ENCODE measurements around the gene WDFY4. TPM values are rescaled to one million over a fixed set of nuclear protein-coding genes. Genes with fewer than 3 reads are reported as not detected.

Gene WDFY4
- total and polyA plus RNA-seq, 9 of the 15 experiments (the other 6 are each of a cell fraction or from before 2014, with no cell fraction given), result 0.01 to 0.02 (median 0.01) TPM; not detected in 6

DNA sequence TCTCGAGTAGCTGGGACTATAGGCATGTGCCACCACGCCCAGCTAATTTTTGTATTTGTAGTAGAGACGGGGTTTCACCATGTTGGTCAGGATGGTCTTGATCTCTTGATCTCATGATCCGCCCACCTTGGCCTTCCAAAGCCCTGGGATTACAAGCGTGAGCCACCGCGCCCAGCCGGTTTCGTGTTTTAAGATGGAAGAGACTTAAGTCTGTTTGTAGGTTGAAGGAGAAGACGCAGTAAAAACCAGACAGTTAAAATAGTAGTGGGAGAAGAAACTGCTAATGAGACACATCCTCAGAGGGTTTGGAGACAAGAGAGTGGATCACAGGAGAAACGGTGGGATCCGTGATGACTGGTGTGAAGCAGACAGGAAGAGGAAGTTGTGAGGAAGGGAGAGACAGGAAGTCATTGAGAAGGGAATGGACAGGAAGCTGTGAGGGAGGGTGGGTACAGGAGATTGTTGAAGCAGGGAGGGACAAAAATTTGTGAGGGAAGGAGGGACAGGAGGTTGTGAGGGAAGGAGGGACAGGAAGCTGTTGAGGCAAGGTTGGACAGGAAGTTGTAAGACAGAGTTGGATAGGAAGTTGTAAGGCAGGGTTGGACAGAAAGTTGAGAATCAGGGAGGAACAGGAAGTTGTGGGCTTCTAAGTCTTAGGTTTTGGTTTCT is 115.5 kb downstream of the WDFY4 start (continued):
- peak; percentile 76; the same call in 1 of the 2 replicates for TF ChIP-seq DIDO1 (tag; IDR thresholded peaks at IDR 0.05; ENCODE audit: low read depth)
- TF ChIP-seq ELF4 (CRISPR knock-in tag; IDR thresholded peaks at IDR 0.05), result peak; percentile 94; the same call in 1 of the 2 replicates
- TF ChIP-seq, protein P1, sequence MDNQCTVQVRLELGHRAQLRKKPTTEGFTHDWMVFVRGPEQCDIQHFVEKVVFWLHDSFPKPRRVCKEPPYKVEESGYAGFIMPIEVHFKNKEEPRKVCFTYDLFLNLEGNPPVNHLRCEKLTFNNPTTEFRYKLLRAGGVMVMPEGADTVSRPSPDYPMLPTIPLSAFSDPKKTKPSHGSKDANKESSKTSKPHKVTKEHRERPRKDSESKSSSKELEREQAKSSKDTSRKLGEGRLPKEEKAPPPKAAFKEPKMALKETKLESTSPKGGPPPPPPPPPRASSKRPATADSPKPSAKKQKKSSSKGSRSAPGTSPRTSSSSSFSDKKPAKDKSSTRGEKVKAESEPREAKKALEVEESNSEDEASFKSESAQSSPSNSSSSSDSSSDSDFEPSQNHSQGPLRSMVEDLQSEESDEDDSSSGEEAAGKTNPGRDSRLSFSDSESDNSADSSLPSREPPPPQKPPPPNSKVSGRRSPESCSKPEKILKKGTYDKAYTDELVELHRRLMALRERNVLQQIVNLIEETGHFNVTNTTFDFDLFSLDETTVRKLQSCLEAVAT (IDR thresholded peaks at IDR 0.05), result no peak
- no peak for TF ChIP-seq RBM15 (IDR thresholded peaks at IDR 0.05; ENCODE audit: insufficient read depth, low read length)
- peak; percentile 56; the same call in 1 of the 2 replicates for TF ChIP-seq L3MBTL2 (IDR thresholded peaks at IDR 0.05)
- TF ChIP-seq, protein P2, sequence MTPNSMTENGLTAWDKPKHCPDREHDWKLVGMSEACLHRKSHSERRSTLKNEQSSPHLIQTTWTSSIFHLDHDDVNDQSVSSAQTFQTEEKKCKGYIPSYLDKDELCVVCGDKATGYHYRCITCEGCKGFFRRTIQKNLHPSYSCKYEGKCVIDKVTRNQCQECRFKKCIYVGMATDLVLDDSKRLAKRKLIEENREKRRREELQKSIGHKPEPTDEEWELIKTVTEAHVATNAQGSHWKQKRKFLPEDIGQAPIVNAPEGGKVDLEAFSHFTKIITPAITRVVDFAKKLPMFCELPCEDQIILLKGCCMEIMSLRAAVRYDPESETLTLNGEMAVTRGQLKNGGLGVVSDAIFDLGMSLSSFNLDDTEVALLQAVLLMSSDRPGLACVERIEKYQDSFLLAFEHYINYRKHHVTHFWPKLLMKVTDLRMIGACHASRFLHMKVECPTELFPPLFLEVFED (CRISPR knock-in tag; conservative IDR thresholded peaks at IDR 0.05), result peak; percentile 97
- TF ChIP-seq, protein P3, sequence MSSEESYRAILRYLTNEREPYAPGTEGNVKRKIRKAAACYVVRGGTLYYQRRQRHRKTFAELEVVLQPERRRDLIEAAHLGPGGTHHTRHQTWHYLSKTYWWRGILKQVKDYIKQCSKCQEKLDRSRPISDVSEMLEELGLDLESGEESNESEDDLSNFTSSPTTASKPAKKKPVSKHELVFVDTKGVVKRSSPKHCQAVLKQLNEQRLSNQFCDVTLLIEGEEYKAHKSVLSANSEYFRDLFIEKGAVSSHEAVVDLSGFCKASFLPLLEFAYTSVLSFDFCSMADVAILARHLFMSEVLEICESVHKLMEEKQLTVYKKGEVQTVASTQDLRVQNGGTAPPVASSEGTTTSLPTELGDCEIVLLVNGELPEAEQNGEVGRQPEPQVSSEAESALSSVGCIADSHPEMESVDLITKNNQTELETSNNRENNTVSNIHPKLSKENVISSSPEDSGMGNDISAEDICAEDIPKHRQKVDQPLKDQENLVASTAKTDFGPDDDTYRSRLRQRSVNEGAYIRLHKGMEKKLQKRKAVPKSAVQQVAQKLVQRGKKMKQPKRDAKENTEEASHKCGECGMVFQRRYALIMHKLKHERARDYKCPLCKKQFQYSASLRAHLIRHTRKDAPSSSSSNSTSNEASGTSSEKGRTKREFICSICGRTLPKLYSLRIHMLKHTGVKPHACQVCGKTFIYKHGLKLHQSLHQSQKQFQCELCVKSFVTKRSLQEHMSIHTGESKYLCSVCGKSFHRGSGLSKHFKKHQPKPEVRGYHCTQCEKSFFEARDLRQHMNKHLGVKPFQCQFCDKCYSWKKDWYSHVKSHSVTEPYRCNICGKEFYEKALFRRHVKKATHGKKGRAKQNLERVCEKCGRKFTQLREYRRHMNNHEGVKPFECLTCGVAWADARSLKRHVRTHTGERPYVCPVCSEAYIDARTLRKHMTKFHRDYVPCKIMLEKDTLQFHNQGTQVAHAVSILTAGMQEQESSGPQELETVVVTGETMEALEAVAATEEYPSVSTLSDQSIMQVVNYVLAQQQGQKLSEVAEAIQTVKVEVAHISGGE (CRISPR knock-in tag; IDR thresholded peaks at IDR 0.05), result peak in 2 of 3 experiments; percentile 70 to 95; a peak in 3 of 6 replicates
- no peak for TF ChIP-seq DDX20 (tag; IDR thresholded peaks at IDR 0.05; ENCODE audit: low read depth)
- TF ChIP-seq, protein P4, sequence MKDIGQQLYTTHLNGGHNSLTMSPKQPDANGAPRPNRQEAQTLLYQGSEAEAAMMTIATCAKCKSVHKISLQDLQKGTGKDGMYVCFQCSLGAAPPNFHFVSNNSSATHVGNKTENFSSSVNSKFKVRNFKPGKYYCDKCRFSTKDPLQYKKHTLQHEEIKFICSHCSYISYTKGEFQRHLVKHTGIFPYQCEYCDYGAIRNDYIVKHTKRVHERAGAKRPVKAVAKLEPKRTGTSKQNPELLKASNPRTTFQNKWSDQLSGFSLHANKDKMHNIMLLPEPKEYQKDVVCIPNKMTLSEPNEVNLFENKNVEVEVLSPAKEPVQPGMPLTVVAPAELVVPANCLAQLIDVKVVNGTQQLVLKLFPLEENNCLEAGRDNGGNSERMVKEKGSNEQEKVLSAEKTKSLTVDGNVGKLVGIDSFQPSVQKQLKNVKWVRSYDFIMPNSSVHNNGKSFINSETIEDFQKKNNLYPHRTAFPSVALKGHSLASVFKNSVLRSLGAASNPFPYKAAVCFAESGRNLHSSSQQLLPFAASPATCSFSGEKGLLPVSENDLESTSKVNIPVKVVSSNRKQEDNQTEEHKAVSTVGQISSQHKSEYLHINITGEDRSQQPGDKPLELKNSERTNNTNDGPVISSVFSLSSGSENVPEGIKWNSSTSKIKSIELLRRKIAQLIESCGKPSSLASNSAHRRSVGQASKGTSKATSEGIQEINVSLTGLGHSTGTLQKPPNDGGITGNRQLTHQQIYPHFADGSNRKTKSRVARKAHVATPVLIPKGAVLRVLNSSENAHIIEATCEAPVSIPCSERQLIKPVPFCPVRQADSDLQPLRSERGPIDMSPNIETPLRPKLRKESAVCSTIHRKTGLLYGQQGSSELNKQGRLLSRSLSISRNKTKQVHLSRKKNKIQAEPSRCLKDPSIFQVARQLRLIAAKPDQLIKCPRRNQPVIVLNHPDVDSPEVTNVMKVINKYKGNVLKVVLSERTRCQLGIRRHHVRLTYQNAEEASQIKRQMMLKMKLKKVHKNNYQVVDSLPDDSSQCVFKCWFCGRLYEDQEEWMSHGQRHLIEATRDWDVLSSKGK (CRISPR knock-in tag; IDR thresholded peaks at IDR 0.05), result no peak
- TF ChIP-seq OTX1 (CRISPR knock-in tag; IDR thresholded peaks at IDR 0.05), result peak; percentile 95
- TF ChIP-seq NUFIP1 (IDR thresholded peaks at IDR 0.05; ENCODE audit: partially characterized antibody), result no peak
- TF ChIP-seq ZEB2 (IDR thresholded peaks at IDR 0.05), result peak; percentile 60
- peak; percentile 75 for TF ChIP-seq ZNF766 (CRISPR knock-in tag; conservative IDR thresholded peaks at IDR 0.05)
- 0 out of 2 replicates have a peak, but pooled peaks have one; percentile 18 for TF ChIP-seq TAF7 (tag; IDR thresholded peaks at IDR 0.05)
- TF ChIP-seq MTA1 (IDR thresholded peaks at IDR 0.05; ENCODE audit: borderline replicate concordance), result 0 out of 2 replicates have a peak, but pooled peaks have one; percentile 27
- peak in 1 of 2 experiments; percentile 57; a peak in 1 of 4 replicates for TF ChIP-seq TRIM24 (IDR thresholded peaks at IDR 0.05)
